GM21515 (cell line): ENCODE measurements around the gene RITA1.

ENCODE experiments used
- ATAC-seq: cut with Tn5 transposase; IDR thresholded peaks from one replicate; pipeline ENCODE4 v1.9.1; 2021; ENCODE audit not compliant: unreplicated experiment

Gene RITA1

GRCh38 chr12:113152835-113153814 lies 32.4 kb upstream of the RITA1 start:
- ATAC-seq: no peak

DNA sequence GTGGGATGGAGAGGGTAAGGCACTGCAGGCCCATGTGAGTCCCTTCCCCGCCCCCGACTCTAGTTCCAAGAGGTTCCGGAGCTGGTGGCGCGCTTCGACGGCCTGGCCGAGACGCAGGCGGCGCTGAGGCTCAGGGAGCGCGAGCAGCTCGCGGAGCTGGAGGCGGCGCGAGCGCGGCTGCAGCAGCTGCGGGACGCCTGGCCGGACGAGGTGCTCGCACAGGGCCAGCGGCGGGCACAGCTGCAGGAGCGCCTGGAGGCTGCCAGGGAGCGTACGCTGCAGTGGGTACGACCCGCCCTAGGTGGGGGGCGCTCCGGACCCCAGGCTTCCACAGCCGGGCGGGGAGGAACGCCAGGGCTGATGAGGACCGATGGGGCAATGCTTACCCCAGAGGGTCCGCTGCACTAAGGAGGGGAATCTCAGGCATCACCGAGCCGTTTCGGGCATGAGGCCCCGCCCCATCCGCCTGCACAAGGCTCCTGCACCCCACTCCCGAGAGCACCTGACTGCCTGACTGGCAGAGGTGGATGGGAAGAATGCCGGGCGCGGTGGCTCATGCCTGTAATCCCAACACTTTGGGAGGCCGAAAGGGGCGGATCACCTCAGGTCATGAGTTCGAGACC lies 31.1 kb upstream of the RITA1 start:
- ATAC-seq: no peak

GRCh38 chr12:113155060-113155459 lies 30.5 kb upstream of the RITA1 start:
- no peak for ATAC-seq

GRCh38 chr12:113155646-113156045 lies 29.9 kb upstream of the RITA1 start:
- no peak for ATAC-seq

GRCh38 chr12:113157218-113157859 lies 28.2 kb upstream of the RITA1 start:
- no peak for ATAC-seq

- ATAC-seq: no peak
Observed at GRCh38 chr12:113158439-113159203, 26.9 kb upstream of the RITA1 start.

- ATAC-seq: no peak
Observed at GRCh38 chr12:113159937-113160336, 25.6 kb upstream of the RITA1 start.

- no peak for ATAC-seq
Observed at GRCh38 chr12:113161415-113162016, 24.0 kb upstream of the RITA1 start.

GRCh38 chr12:113162102-113163029 lies 23.2 kb upstream of the RITA1 start:
- no peak for ATAC-seq

DNA sequence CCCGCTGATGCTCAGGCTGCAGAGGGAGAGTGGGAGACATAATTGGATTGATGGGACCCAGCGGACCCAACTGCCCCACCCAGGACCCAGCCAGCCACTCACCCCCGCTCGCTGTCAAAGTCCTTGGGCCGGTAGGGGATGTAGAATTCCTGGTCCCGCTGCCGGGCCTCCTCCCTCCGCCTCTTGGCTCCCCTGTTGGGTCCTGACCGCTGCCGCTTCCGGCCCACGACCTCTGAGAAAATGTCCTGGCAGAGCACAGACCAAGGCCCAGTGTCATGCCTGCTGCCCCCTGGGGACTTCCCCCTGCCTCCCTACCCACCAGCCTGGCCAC lies 22.5 kb upstream of the RITA1 start:
- no peak for ATAC-seq

DNA sequence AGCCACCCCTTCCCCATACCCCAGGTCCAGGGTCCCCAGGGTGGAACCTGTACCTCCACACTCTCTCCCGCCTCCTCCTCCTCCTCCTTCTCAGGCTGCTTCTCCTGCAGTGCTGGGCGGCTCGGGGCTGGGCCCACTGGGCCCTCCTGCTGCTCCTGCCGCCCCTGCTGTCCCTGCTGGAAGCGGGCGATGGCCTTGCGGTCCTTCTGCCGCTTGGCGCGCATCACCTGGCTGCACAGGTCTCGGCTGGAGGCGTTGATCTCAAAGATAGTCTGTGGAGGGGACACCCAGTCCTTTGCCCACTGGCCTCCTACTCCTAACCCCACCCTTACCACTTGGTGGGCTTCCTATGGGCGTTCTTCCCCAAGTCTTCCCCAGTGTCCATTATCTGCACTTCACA lies 21.5 kb upstream of the RITA1 start:
- no peak for ATAC-seq

DNA sequence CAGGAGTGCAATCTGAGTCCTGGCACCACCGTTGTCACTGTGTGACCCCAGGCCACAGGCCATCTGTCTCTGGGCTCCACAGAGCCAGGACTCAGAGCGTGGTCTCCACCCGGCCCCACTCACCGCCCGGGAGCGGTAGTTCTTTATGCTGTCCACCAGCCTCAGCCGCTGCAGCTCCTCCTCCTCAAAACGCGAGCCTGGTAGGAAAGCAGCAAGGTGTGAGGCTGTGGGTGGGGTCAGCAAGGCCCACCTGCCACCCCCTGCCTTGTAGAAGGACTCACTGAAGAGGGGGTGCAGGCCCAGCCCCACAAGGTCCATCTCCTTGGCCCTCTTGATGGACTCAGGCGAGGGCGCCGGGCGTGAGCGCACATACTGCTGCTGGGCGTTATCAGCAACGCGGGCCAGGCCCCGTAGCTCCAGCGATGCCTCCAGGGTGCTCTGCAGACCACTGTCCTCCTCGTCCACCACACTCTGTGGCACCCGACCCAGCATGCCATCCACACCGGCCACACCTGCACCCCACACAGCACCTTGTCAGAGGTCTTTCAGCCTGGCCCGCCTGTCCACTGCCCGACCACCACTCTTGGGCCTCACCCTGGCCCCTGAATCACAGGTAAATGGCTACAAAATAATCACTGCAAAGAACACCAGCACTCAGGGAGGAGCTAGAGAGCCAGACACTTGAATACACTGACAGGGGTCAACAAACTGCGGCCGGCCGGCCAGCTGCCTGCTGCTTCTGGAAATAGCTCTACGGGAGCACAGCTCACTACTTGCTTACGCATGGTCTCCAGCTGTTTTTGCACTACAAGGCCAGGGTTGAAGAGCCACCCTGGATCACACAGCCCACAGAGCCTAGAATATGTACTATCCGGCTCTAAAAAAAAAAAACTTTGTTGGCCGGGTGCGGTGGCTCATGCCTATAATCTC lies 19.7 kb upstream of the RITA1 start:
- ATAC-seq: no peak

GRCh38 chr12:113167868-113168267 lies 17.7 kb upstream of the RITA1 start:
- no peak for ATAC-seq

GRCh38 chr12:113169697-113170096 lies 15.8 kb upstream of the RITA1 start:
- ATAC-seq: no peak

- no peak for ATAC-seq
Observed at GRCh38 chr12:113170457-113170856, 15.1 kb upstream of the RITA1 start.

DNA sequence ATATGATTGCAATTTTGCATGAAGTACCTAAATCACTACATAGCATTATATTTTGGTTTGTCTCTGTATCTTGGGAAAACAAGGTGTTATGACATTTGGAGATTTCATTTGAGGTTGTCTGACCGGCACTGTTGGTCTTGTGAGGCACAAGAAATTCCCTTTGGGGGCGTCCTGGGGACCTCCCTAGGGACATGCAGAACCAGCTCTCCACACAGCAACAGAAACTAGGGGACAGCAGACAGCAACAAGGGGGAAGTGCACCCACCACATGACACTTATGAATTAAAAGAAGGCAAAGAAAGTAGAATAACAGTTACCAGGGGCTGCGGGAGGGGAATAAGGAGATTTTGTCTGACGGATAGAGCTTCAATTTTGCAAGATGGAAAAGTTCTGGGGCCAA lies 14.6 kb upstream of the RITA1 start:
- no peak for ATAC-seq

GRCh38 chr12:113171543-113171942 lies 14.0 kb upstream of the RITA1 start:
- ATAC-seq: no peak

- no peak for ATAC-seq
Observed at GRCh38 chr12:113172185-113172584, 13.3 kb upstream of the RITA1 start.
